H1 (cell line): Measurements from ENCODE around the gene EXOSC7. TPM values are rescaled to one million over a fixed set of nuclear protein-coding genes. Genes with fewer than 3 reads are reported as not detected.

Source experiments
- CTCF ChIA-PET: fragments of 300-600 bp; sonication (Branson Sonifier 250); formaldehyde crosslinking; loops from one replicate; lab custom pipeline; 2021; ENCODE audit not compliant: partially characterized antibody; lab: Charles Lee
- POLR2A ChIA-PET: fragments of 300-600 bp; sonication (Branson Sonifier 250); formaldehyde crosslinking; loops from one replicate; lab custom pipeline; 2021; ENCODE audit warnings: inconsistent platforms; ENCODE audit not compliant: partially characterized antibody; lab: Charles Lee
- DNase-seq, 2 experiments: peaks; one replicate each; pipeline versions ENCODE4 v3.0.0 to v3.0.0-alpha.2; 2010 to 2022; ENCODE audit warnings: low spot score in 2 of 2, low read depth in 1 of 2, mixed read lengths in 1 of 2
- FAIRE-seq: peaks from 2 replicates; lab custom pipeline; 2011; peaks lifted over from hg19 to GRCh38; lab: Jason Lieb, UNC
- H2AFZ ChIP-seq: 2 replicates; pipeline ENCODE4 v1.8.1; 2012; ENCODE audit warnings: low read length, inconsistent platforms
- H2AK5ac ChIP-seq: 2 replicates; pipeline ENCODE4 v1.6.1; 2013; ENCODE audit warnings: low read depth, low read length
- H2BK120ac ChIP-seq: replicated peaks from 2 replicates; pipeline ENCODE3; 2013; ENCODE audit warnings: low read depth, low read length, inconsistent platforms
- H2BK12ac ChIP-seq: 2 replicates; pipeline ENCODE4 v1.6.1; 2013; ENCODE audit warnings: low read depth, low read length
- H2BK15ac ChIP-seq: 2 replicates; pipeline ENCODE4 v1.6.1; 2013; ENCODE audit warnings: low read length
- H2BK20ac ChIP-seq: 2 replicates; pipeline ENCODE4 v1.6.1; 2013; ENCODE audit warnings: low read length
- H2BK5ac ChIP-seq: 2 replicates; pipeline ENCODE4 v1.6.1; 2013; ENCODE audit warnings: low read depth, low read length
- H3K14ac ChIP-seq: 2 replicates; pipeline ENCODE4 v1.6.1; 2013; ENCODE audit warnings: inconsistent platforms; ENCODE audit not compliant: insufficient read length
- H3K18ac ChIP-seq: 2 replicates; pipeline ENCODE4 v1.6.1; 2013; ENCODE audit warnings: low read length; ENCODE audit errors: extremely low read depth
- H3K23ac ChIP-seq: 2 replicates; pipeline ENCODE4 v1.6.1; 2013; ENCODE audit warnings: inconsistent platforms; ENCODE audit not compliant: insufficient read length
- H3K23me2 ChIP-seq: 2 replicates; pipeline ENCODE4 v1.6.1; 2013; ENCODE audit warnings: low read depth, low read length
- H3K27ac ChIP-seq: 2 replicates; pipeline ENCODE4 v1.6.1; 2011; ENCODE audit warnings: low read depth, low read length, inconsistent platforms
- H3K27me3 ChIP-seq, 4 experiments: replicated peaks in 1 of 4; 1 replicate in 1 of 4; 2 replicates in 3 of 4; pipeline versions ENCODE4 v1.6.1 to v1.8.1; 2011 to 2013; ENCODE audit warnings: low read length in 3 of 4, mild to moderate bottlenecking in 3 of 4, inconsistent platforms in 2 of 4, mixed read lengths in 2 of 4, moderate library complexity in 1 of 4; ENCODE audit not compliant: control insufficient read depth in 3 of 4, insufficient read depth in 3 of 4; ENCODE audit errors: extremely low read depth in 1 of 4
- H3K36me3 ChIP-seq, 4 experiments: 2 replicates each; pipeline versions ENCODE4 v1.6.1 to v1.8.1; 2011 to 2013; ENCODE audit warnings: mild to moderate bottlenecking in 4 of 4, low read length in 3 of 4, moderate library complexity in 2 of 4, control low read depth in 1 of 4, inconsistent platforms in 1 of 4; ENCODE audit not compliant: insufficient read depth in 4 of 4, control insufficient read depth in 2 of 4
- H3K4ac ChIP-seq: replicated peaks from 2 replicates; pipeline ENCODE3; 2013; ENCODE audit warnings: low read length, low read depth, mixed read lengths, inconsistent platforms; ENCODE audit not compliant: insufficient read length
- H3K4me1 ChIP-seq, 4 experiments: replicated peaks in 1 of 4; 1 replicate in 1 of 4; 2 replicates in 3 of 4; pipeline versions ENCODE4 v1.6.1 to v1.8.1; 2011 to 2013; ENCODE audit warnings: low read length in 3 of 4, inconsistent platforms in 2 of 4, mixed read lengths in 1 of 4; ENCODE audit not compliant: insufficient read depth in 4 of 4, control insufficient read depth in 3 of 4
- H3K4me2 ChIP-seq, 2 experiments: 2 replicates each; pipeline versions ENCODE4 v1.6.1 to v1.8.1; 2011 to 2013; ENCODE audit warnings: low read depth in 2 of 2, low read length in 2 of 2, control low read depth in 1 of 2, inconsistent platforms in 1 of 2, mild to moderate bottlenecking in 1 of 2; ENCODE audit not compliant: insufficient read depth in 1 of 2
- H3K4me3 ChIP-seq, 4 experiments: fragments of 200-600, 300-600 bp in 1 of 4; sonication (generic), shearing (Covaris generic), sonication (Bioruptor Twin) in 1 of 4; 2 replicates each; pipeline versions ENCODE4 v1.5.1 to v1.8.1; 2011 to 2016; ENCODE audit warnings: low read length in 4 of 4, low read depth in 3 of 4, control low read depth in 2 of 4, inconsistent platforms in 2 of 4, mild to moderate bottlenecking in 2 of 4, mixed read lengths in 1 of 4, moderate library complexity in 1 of 4; ENCODE audit not compliant: insufficient read depth in 2 of 4; ENCODE audit errors: extremely low read depth in 1 of 4
- H3K56ac ChIP-seq: replicated peaks from 2 replicates; pipeline ENCODE3; 2013; ENCODE audit warnings: low read depth, mild to moderate bottlenecking, mixed read lengths, low read length, inconsistent platforms; ENCODE audit not compliant: insufficient read length
- H3K79me1 ChIP-seq: 2 replicates; pipeline ENCODE4 v1.6.1; 2013; ENCODE audit warnings: low read depth, low read length, control low read depth
- H3K79me2 ChIP-seq, 2 experiments: 2 replicates each; pipeline versions ENCODE4 v1.6.1 to v1.8.1; 2012 to 2013; ENCODE audit warnings: low read length in 2 of 2, mild to moderate bottlenecking in 2 of 2, inconsistent platforms in 1 of 2; ENCODE audit not compliant: insufficient read depth in 2 of 2, control insufficient read depth in 1 of 2
- H3K9ac ChIP-seq, 4 experiments: replicated peaks in 1 of 4; 1 replicate in 1 of 4; 2 replicates in 3 of 4; pipeline versions ENCODE4 v1.6.1 to v1.8.1; 2011 to 2013; ENCODE audit warnings: low read depth in 3 of 4, low read length in 3 of 4, control low read depth in 2 of 4, mild to moderate bottlenecking in 2 of 4, moderate library complexity in 2 of 4, inconsistent platforms in 1 of 4; ENCODE audit errors: extremely low read depth in 1 of 4
- H3K9me3 ChIP-seq, 2 experiments: 2 replicates each; pipeline versions ENCODE4 v1.6.1 to v1.8.1; 2012 to 2013; ENCODE audit warnings: mild to moderate bottlenecking in 2 of 2, moderate library complexity in 2 of 2, control low read depth in 1 of 2, inconsistent platforms in 1 of 2, low read depth in 1 of 2, low read length in 1 of 2, mixed read lengths in 1 of 2; ENCODE audit not compliant: insufficient read depth in 2 of 2
- H4K20me1 ChIP-seq, 2 experiments: replicated peaks in 1 of 2; 2 replicates each; pipeline versions ENCODE3 to v1.8.1; 2011 to 2013; ENCODE audit warnings: inconsistent platforms in 2 of 2, low read length in 2 of 2, mild to moderate bottlenecking in 1 of 2; ENCODE audit not compliant: insufficient read depth in 2 of 2, control insufficient read depth in 1 of 2
- H4K5ac ChIP-seq: 2 replicates; pipeline ENCODE4 v1.6.1; 2013; ENCODE audit warnings: low read length, low read depth, mixed read lengths, inconsistent platforms; ENCODE audit not compliant: insufficient read length
- H4K8ac ChIP-seq: 2 replicates; pipeline ENCODE4 v1.8.0; 2013; ENCODE audit warnings: mild to moderate bottlenecking, moderate library complexity, low read length, inconsistent platforms; ENCODE audit not compliant: insufficient read depth; ENCODE audit errors: extremely low read depth
- H4K91ac ChIP-seq: replicated peaks from 2 replicates; pipeline ENCODE3; 2013; ENCODE audit warnings: low read length, mixed read lengths, inconsistent platforms; ENCODE audit not compliant: insufficient read length
- CEBPB ChIP-seq: IDR thresholded peaks from 2 replicates; pipeline ENCODE4 v1.6.1; 2012; ENCODE audit warnings: low read depth, low read length
- JUND ChIP-seq: IDR thresholded peaks from 2 replicates; pipeline ENCODE4 v1.6.1; 2011; ENCODE audit warnings: mild to moderate bottlenecking, improper control_type of control experiment, low read length
- KDM4A ChIP-seq: IDR thresholded peaks from one replicate; pipeline ENCODE4 v1.7.1; 2012; ENCODE audit warnings: low read depth, mild to moderate bottlenecking, moderate library complexity, low read length, inconsistent platforms; ENCODE audit not compliant: severe bottlenecking
- RFX5 ChIP-seq: IDR thresholded peaks from 2 replicates; pipeline ENCODE4 v1.6.1; 2011; ENCODE audit warnings: low read depth, low read length, improper control_type of control experiment, borderline replicate concordance
- SIRT6 ChIP-seq: IDR thresholded peaks from one replicate; pipeline ENCODE4 v1.7.1; 2012; ENCODE audit warnings: low read length, inconsistent platforms
- SIX5 ChIP-seq: IDR thresholded peaks from 2 replicates; pipeline ENCODE4 v1.6.1; 2011; ENCODE audit warnings: mild to moderate bottlenecking, low read depth, low read length
- TAF1 ChIP-seq: IDR thresholded peaks from 2 replicates; pipeline ENCODE4 v1.6.1; 2011; ENCODE audit warnings: mild to moderate bottlenecking, low read depth, low read length
- WGBS, 2 experiments: shearing (Covaris generic) in 1 of 2; methylation state at CpG; one replicate each; pipeline versions ENCODE4 v1.1.6 to v1.1.7; 2013 to 2015; ENCODE audit warnings: low lambda C conversion rate in 2 of 2, mixed read lengths in 2 of 2, inconsistent platforms in 1 of 2, low coverage in 1 of 2, missing lambda C conversion rate in 1 of 2; ENCODE audit not compliant: insufficient replicate concordance in 2 of 2, insufficient coverage in 1 of 2, insufficient read length in 1 of 2; ENCODE audit errors: extremely low coverage in 1 of 2, missing lambda C conversion rate in 1 of 2; 5-methylcytosine and 5-hydroxymethylcytosine counted together
- polyA plus RNA-seq, 7 experiments: library from polyadenylated mRNA; depleted of rRNA in 3 of 7; stranded (reverse) in 5 of 7; unstranded in 2 of 7; fragments of >200 nt in 5 of 7; fragments of 200-250 nt in 2 of 7; gene quantifications; 1 replicate in 5 of 7; 2 replicates in 1 of 7; 4 replicates in 1 of 7; pipeline versions ENCODE4 v1.2.1 to v1.2.3, GENCODE V29; 2011 to 2013; ENCODE audit warnings: missing spikeins in 2 of 7, mixed read lengths in 2 of 7
- total RNA-seq: library from RNA; stranded (reverse); fragmentation: NEBNext Ultra II Directional; extraction: Animal tissue kit (Norgen Biotek cat#: 25700); gene quantifications from 2 replicates; pipeline ENCODE4 v1.2.1, GENCODE V29; 2021

Gene EXOSC7
- total and polyA plus RNA-seq, 2 of the 8 experiments (the other 6 are each of a cell fraction or from before 2014, with no cell fraction given) = 92.7 to 94.5 TPM

DNA sequence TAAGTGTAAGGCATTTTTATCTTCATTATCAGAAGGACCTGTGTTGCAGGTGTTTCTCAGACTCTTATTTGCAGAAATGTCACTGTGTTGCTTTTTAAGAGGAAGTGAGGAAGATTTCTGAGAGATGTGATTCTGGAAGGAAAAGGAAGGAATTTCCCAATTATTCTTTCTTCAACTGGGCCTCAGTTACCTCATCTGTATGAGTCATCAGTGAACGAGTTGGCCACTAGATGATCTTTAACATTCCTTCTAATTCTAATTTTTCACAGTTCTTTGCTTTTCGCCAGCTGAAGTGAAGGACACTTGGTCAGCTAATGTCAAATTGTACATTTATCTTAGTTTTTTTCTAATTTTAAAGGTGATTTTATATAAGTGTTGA lies 79.0 kb downstream of the EXOSC7 start:
- ChIA-PET POLR2A (no interaction called here), CTCF (interaction anchor here (0.6 to 14.6 kb wide), 33 partner anchors 7 to 604 kb away, joined by 3 to 263 read pairs (median 4); no protein-coding TSS in a partner anchor)
- no peak overlapping the region for H2BK5ac ChIP-seq
- no peak overlapping the region for H2BK15ac ChIP-seq
- H3K27ac ChIP-seq = no peak overlapping the region
- no peak overlapping the region for H4K5ac ChIP-seq
- no peaks in the 10 kb centered on the region for H3K9me3 ChIP-seq
- no peak overlapping the region for H4K8ac ChIP-seq
- H2BK20ac ChIP-seq = no peak overlapping the region
- no peak overlapping the region for H2AFZ ChIP-seq
- peaks cover 10 to 40% (median 35%) of the 10 kb centered on the region in 4 experiments for H3K27me3 ChIP-seq
- no peak overlapping the region for H3K4ac ChIP-seq
- H3K56ac ChIP-seq = no peak overlapping the region
- no peak overlapping the region for H3K14ac ChIP-seq
- peaks cover 0 to 2% of the 10 kb centered on the region in 2 experiments for H4K20me1 ChIP-seq
- H3K79me2 ChIP-seq = no peaks in the 10 kb centered on the region
- H4K91ac ChIP-seq = no peak overlapping the region
- no peak overlapping the region for H2BK120ac ChIP-seq
- H3K9ac ChIP-seq = no peak overlapping the region
- TF ChIP-seq CEBPB = no peak
- TF ChIP-seq SIRT6 = no peak
- no peak for TF ChIP-seq KDM4A
- TF ChIP-seq SIX5 = no peak
- no peak for TF ChIP-seq RFX5
- TF ChIP-seq JUND = no peak
- no peak for TF ChIP-seq TAF1
- no peak overlapping the region for H3K4me3 ChIP-seq
- FAIRE-seq (no peak), DNase-seq (no peak)
- no peaks in the 10 kb centered on the region for H3K79me1 ChIP-seq
- H2AK5ac ChIP-seq = no peak overlapping the region
- 74% methylated on average over 2 of the region's 2 CpGs; no CpG with 5 or more reads in 1 of the 2 experiments for WGBS, 2 experiments
- H3K4me1 ChIP-seq = peaks cover 0 to 2% (median 2%) of the 10 kb centered on the region in 4 experiments; a peak in 5 of 7 replicates
- H2BK12ac ChIP-seq = no peak overlapping the region
- no peaks in the 10 kb centered on the region for H3K23me2 ChIP-seq
- H3K23ac ChIP-seq = no peak overlapping the region
- H3K4me2 ChIP-seq = no peak overlapping the region
- H3K36me3 ChIP-seq = no peaks in the 10 kb centered on the region
- no peak overlapping the region for H3K18ac ChIP-seq
